HL-60 (cell line): Measurements from ENCODE around the gene DHX38.

Source experiments
- GABPA ChIP-seq: IDR thresholded peaks from 2 replicates; pipeline ENCODE4 v1.6.1; 2012; ENCODE audit warnings: low read depth
- POLR2AphosphoS5 ChIP-seq: IDR thresholded peaks from 2 replicates; pipeline ENCODE4 v1.6.1; 2012; ENCODE audit warnings: low read depth
- TF ChIP-seq, protein P1 (sequence below): IDR thresholded peaks from one replicate; pipeline ENCODE4 v1.5.1; 2011; ENCODE audit warnings: low read length, control low read depth, inconsistent platforms; ENCODE audit not compliant: insufficient read depth

DNA sequence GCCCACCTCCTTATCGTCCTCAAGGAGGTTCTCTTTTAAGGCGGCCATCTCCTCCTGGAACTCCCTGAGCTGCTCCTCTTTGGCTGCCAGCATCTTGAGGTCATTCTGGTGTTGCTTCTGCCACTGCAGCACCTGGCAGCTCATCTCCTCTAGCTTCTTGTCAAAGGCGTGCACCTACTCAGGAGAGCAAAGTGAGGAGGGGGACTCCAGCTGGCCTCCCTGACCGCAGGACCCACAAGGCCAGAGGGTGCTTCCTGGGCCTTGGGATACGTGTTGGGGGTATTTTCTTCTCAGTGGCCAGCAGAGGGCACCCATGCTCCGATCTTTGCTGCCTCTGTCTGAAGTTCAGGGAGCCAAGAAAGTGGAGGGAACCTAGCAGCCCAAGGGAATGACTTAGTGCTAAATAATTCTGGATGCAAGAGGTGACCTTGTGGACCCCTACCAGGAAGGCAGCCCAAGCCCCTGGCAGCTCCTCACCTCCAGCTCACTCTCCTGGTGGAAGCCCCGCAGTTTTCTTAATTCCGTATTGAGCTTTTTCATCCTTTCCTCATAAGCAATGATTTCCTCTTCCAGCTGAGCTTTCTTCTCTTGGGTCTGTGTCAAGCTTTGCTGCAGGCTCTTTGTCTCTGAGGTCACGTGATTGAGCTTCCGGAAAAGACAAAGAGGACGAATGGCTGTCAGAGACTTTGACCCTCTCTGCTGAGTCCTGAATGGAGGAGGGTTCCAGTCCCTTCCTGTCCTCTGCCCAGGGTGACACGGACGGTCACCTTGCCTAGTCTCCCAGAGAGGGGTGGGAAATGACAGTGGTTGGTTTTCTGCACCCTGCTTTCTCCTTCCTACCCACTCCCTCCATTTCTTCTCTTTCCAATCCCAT, 31.4 kb downstream of the DHX38 start:
- TF ChIP-seq, protein P1, sequence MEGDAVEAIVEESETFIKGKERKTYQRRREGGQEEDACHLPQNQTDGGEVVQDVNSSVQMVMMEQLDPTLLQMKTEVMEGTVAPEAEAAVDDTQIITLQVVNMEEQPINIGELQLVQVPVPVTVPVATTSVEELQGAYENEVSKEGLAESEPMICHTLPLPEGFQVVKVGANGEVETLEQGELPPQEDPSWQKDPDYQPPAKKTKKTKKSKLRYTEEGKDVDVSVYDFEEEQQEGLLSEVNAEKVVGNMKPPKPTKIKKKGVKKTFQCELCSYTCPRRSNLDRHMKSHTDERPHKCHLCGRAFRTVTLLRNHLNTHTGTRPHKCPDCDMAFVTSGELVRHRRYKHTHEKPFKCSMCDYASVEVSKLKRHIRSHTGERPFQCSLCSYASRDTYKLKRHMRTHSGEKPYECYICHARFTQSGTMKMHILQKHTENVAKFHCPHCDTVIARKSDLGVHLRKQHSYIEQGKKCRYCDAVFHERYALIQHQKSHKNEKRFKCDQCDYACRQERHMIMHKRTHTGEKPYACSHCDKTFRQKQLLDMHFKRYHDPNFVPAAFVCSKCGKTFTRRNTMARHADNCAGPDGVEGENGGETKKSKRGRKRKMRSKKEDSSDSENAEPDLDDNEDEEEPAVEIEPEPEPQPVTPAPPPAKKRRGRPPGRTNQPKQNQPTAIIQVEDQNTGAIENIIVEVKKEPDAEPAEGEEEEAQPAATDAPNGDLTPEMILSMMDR, result peak; percentile 78
- TF ChIP-seq GABPA (no peak), POLR2AphosphoS5 (no peak)
